Fibroblast of mammary gland (primary cell): ENCODE data around the gene TTC39C.
A peak's percentile ranks its signal among the peaks of the same experiment; 100 is the strongest.

ENCODE experiments used
- DNase-seq: peaks from one replicate; pipeline ENCODE4 v3.0.0-alpha.2; 2010; ENCODE audit warnings: low read depth
- H3K4me3 ChIP-seq: 2 replicates; pipeline ENCODE4 v1.5.1; 2011; ENCODE audit warnings: low read depth, mild to moderate bottlenecking, low read length, moderate library complexity; ENCODE audit not compliant: control insufficient read depth
- TF ChIP-seq, protein P1 (sequence below): conservative IDR thresholded peaks from 2 replicates; pipeline ENCODE4 v1.5.1; 2011; ENCODE audit warnings: low read depth, low read length, inconsistent platforms; ENCODE audit not compliant: control insufficient read depth, insufficient read depth

The TTC39C gene

GRCh38 chr18:24118750-24119577 is 104.4 kb downstream of the TTC39C start:
- TF ChIP-seq, protein P1, sequence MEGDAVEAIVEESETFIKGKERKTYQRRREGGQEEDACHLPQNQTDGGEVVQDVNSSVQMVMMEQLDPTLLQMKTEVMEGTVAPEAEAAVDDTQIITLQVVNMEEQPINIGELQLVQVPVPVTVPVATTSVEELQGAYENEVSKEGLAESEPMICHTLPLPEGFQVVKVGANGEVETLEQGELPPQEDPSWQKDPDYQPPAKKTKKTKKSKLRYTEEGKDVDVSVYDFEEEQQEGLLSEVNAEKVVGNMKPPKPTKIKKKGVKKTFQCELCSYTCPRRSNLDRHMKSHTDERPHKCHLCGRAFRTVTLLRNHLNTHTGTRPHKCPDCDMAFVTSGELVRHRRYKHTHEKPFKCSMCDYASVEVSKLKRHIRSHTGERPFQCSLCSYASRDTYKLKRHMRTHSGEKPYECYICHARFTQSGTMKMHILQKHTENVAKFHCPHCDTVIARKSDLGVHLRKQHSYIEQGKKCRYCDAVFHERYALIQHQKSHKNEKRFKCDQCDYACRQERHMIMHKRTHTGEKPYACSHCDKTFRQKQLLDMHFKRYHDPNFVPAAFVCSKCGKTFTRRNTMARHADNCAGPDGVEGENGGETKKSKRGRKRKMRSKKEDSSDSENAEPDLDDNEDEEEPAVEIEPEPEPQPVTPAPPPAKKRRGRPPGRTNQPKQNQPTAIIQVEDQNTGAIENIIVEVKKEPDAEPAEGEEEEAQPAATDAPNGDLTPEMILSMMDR: peak; percentile 74
- no peak overlapping the region for H3K4me3 ChIP-seq
- DNase-seq: peak; percentile 78

DNA sequence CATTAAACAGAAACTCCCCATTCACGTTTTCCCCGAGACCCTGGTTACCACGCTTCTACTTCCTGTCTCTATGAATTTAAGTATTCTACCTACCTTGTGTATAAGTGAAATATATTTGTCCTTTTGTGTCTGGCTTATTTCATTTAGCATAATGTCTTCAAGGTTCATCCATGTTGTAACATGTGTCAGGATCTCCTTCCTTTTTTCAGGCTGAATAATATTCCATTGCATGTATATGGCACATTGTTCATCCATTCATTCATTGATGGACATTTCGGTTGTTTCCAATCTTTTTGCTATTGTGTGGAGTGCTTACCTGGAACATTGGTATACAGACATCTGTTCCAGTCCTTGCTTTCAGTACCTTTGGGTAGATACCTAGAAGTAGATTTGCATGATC is 106.1 kb downstream of the TTC39C start:
- DNase-seq: no peak
- no peak overlapping the region for H3K4me3 ChIP-seq
- TF ChIP-seq, protein P1: no peak

DNA sequence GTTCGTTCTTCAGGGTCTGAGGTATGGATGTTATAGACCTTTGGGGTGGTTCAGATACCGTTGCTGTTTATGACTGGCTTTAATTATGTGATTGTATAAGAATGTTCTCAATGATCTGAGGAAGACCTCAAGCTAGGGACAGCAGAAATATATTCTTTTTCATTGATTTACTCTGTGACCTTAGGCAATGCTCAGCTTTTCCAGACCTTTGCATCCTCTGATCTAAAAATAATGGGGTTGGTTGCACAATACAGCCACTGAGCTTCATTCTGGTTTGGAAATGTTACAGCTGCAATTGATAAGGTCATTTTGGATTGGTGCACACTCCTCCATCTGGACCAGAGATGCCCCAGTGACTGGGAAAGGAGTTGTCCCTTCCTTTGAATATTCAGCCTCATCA is 107.1 kb downstream of the TTC39C start:
- TF ChIP-seq, protein P1: no peak
- no peak overlapping the region for H3K4me3 ChIP-seq
- peak; percentile 5 for DNase-seq

GRCh38 chr18:24126155-24126961 is 111.8 kb downstream of the TTC39C start:
- DNase-seq: peak; percentile 7
- H3K4me3 ChIP-seq: no peak overlapping the region
- TF ChIP-seq, protein P1: no peak

- no peak overlapping the region for H3K4me3 ChIP-seq
- TF ChIP-seq, protein P1: no peak
- no peak for DNase-seq
Observed at GRCh38 chr18:24127735-24128134, 113.2 kb downstream of the TTC39C start.

DNA sequence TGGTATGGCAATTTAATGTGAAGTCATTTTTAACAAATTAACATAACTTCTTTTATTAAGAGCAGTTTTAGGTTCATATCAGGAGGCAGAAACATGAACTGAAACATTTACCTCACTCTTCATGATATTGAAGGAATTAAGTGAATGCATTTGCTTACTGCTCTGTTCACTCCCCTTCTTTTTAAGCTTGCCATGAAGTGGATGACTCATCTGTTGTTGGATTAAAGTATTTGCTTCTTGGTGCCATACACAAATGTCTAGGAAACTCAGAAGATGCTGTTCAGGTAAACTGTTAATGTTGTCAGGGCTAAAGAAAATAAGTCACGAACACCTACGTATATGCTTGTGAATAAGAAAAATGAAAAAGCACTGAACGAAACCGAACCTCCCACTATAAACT is 114.1 kb downstream of the TTC39C start:
- no peak for DNase-seq
- no peak overlapping the region for H3K4me3 ChIP-seq
- TF ChIP-seq, protein P1: no peak
